PC-3 (cell line): ENCODE measurements around the gene PFKFB3.

Experiments used
- CTCF ChIP-seq: fragments of 300-600 bp; sonication (generic); conservative IDR thresholded peaks from 2 replicates; pipeline ENCODE4 v1.5.1; 2017; ENCODE audit warnings: antibody characterized with exemption, low read depth, mild to moderate bottlenecking, low read length
- EZH2phosphoT487 ChIP-seq: fragments of 300-600 bp; sonication (generic); IDR thresholded peaks from 2 replicates; pipeline ENCODE4 v1.6.1; 2018; ENCODE audit warnings: mild to moderate bottlenecking, antibody characterized with exemption, low read length, borderline replicate concordance

GRCh38 chr10:6297522-6297921 lies 94.8 kb downstream of the PFKFB3 start:
- TF ChIP-seq EZH2phosphoT487: no peak
- TF ChIP-seq CTCF: no peak
